ENCODE measurements around the gene KRTAP4-12. TPM values are rescaled to one million over a fixed set of nuclear protein-coding genes. Genes with fewer than 3 reads are reported as not detected.
"Not testable (repeated sequence)": the region's sequence is repeated elsewhere in the genome, so short reads cannot be mapped to it uniquely, and the experiment has no call there.

KRTAP4-12 gene
- polyA plus RNA-seq, result not detected

GRCh38 chr17:41123991-41124371 lies at the start of gene KRTAP4-12:
Gene KRTAP4-12 (minus strand): TSS chr17:41124182. CDS start chr17:41124122, 60 bp downstream.
- not testable (repeated sequence) for H3K9me3 Mint-ChIP-seq
- Mint-ChIP-seq H3K4me1 (peaks cover 7 to 43% of the 10 kb centered on the region in 2 donors), H3K4me3 (peak within 1 kb of the TSS in 1 of 5 donors; percentile 7)

GRCh38 chr17:41171886-41172285 lies 47.9 kb upstream of the KRTAP4-12 start:
- no peak overlapping the region for H3K4me3 Mint-ChIP-seq

More at GRCh38 chr17:41123991-41124371, at the start of gene KRTAP4-12:
- H3K36me3 Mint-ChIP-seq, H3K27ac Mint-ChIP-seq, DNase-seq: not testable (repeated sequence)
- H3K27me3 Mint-ChIP-seq (ENCODE audit: low read depth in 3 of 3), result peaks cover 8 to 22% (median 12%) of the 10 kb centered on the region in 3 donors

GRCh38 chr17:41168121-41168520 lies 44.1 kb upstream of the KRTAP4-12 start, which contains the start of gene KRTAP4-3:
Gene KRTAP4-3 (minus strand): TSS chr17:41168221. CDS start chr17:41168172, 49 bp downstream.
- H3K27ac Mint-ChIP-seq, result no peak within 1 kb of the TSS

More at GRCh38 chr17:41171886-41172285, 47.9 kb upstream of the KRTAP4-12 start:
- no peaks in the 10 kb centered on the region for H3K36me3 Mint-ChIP-seq
- H3K9me3 Mint-ChIP-seq, result no peaks in the 10 kb centered on the region
- H3K27ac Mint-ChIP-seq, result no peak overlapping the region
- peaks cover 2 to 5% (median 4%) of the 10 kb centered on the region in 3 donors for H3K27me3 Mint-ChIP-seq (ENCODE audit: low read depth in 3 of 3)
- DNase-seq, result no peak
- H3K4me1 Mint-ChIP-seq, result no peaks in the 10 kb centered on the region

GRCh38 chr17:41167561-41167960 lies 43.6 kb upstream of the KRTAP4-12 start:
- Mint-ChIP-seq H3K36me3 (no peaks in the 10 kb centered on the region), H3K27me3 (ENCODE audit: low read depth in 3 of 3) (peaks cover 3 to 7% (median 5%) of the 10 kb centered on the region in 3 donors), H3K4me3 (no peak overlapping the region), H3K4me1 (no peaks in the 10 kb centered on the region), H3K27ac (no peak overlapping the region), H3K9me3 (no peaks in the 10 kb centered on the region)
- DNase-seq, result no peak

More at GRCh38 chr17:41168121-41168520, 44.1 kb upstream of the KRTAP4-12 start, which contains the start of gene KRTAP4-3:
- no peak within 1 kb of the TSS for H3K4me3 Mint-ChIP-seq
- DNase-seq, result no peak
- no peaks in the 10 kb centered on the region for H3K36me3 Mint-ChIP-seq
- H3K9me3 Mint-ChIP-seq, result no peaks in the 10 kb centered on the region
- peaks cover 3 to 6% (median 5%) of the 10 kb centered on the region in 3 donors for H3K27me3 Mint-ChIP-seq (ENCODE audit: low read depth in 3 of 3)
- no peaks in the 10 kb centered on the region for H3K4me1 Mint-ChIP-seq

GRCh38 chr17:41163828-41164227 lies 39.8 kb upstream of the KRTAP4-12 start:
- H3K4me3 Mint-ChIP-seq, result no peak overlapping the region
- no peaks in the 10 kb centered on the region for H3K4me1 Mint-ChIP-seq
- H3K27me3 Mint-ChIP-seq (ENCODE audit: low read depth in 3 of 3), result peaks cover 8 to 11% (median 9%) of the 10 kb centered on the region in 3 donors
- DNase-seq, result no peak
- H3K27ac Mint-ChIP-seq, result no peak overlapping the region
- H3K36me3 Mint-ChIP-seq, result no peaks in the 10 kb centered on the region
- H3K9me3 Mint-ChIP-seq, result no peaks in the 10 kb centered on the region

GRCh38 chr17:41160648-41161047 lies 36.7 kb upstream of the KRTAP4-12 start, which contains the start of gene KRTAP4-4:
Gene KRTAP4-4 (minus strand): TSS chr17:41160748. CDS start chr17:41160691, 57 bp downstream.
- Mint-ChIP-seq H3K9me3 (no peaks in the 10 kb centered on the region), H3K4me3 (no peak within 1 kb of the TSS), H3K36me3 (no peaks in the 10 kb centered on the region), H3K27me3 (ENCODE audit: low read depth in 3 of 3) (peaks cover 4 to 12% (median 11%) of the 10 kb centered on the region in 3 donors), H3K27ac (no peak within 1 kb of the TSS), H3K4me1 (no peaks in the 10 kb centered on the region)
- no peak for DNase-seq

GRCh38 chr17:41160190-41160589 lies 36.2 kb upstream of the KRTAP4-12 start:
- H3K4me3 Mint-ChIP-seq, H3K4me1 Mint-ChIP-seq, DNase-seq, H3K36me3 Mint-ChIP-seq, H3K27ac Mint-ChIP-seq, H3K9me3 Mint-ChIP-seq: not testable (repeated sequence)
- H3K27me3 Mint-ChIP-seq (ENCODE audit: low read depth in 3 of 3), result peaks cover 4 to 13% (median 12%) of the 10 kb centered on the region in 3 donors

- Mint-ChIP-seq H3K4me3 (no peak overlapping the region), H3K4me1 (no peaks in the 10 kb centered on the region), H3K36me3 (no peaks in the 10 kb centered on the region), H3K27me3 (ENCODE audit: low read depth in 3 of 3) (peaks cover 2 to 12% (median 4%) of the 10 kb centered on the region in 3 donors), H3K9me3 (no peaks in the 10 kb centered on the region), H3K27ac (no peak overlapping the region)
- no peak for DNase-seq
Measured at GRCh38 chr17:41153856-41154255, 29.9 kb upstream of the KRTAP4-12 start.

GRCh38 chr17:41151525-41151924 lies 27.5 kb upstream of the KRTAP4-12 start:
- Mint-ChIP-seq H3K9me3 (no peaks in the 10 kb centered on the region), H3K36me3 (no peaks in the 10 kb centered on the region), H3K27ac (no peak overlapping the region), H3K4me3 (no peak overlapping the region), H3K4me1 (no peaks in the 10 kb centered on the region), H3K27me3 (ENCODE audit: low read depth in 3 of 3) (peaks cover 0 to 10% (median 3%) of the 10 kb centered on the region in 3 donors)
- DNase-seq, result no peak

GRCh38 chr17:41150026-41150425 lies 26.0 kb upstream of the KRTAP4-12 start:
- H3K27me3 Mint-ChIP-seq (ENCODE audit: low read depth in 3 of 3), result peaks cover 0 to 6% (median 3%) of the 10 kb centered on the region in 3 donors
- no peak overlapping the region for H3K27ac Mint-ChIP-seq
- DNase-seq, result no peak
- no peak overlapping the region for H3K4me3 Mint-ChIP-seq
- H3K36me3 Mint-ChIP-seq, result no peaks in the 10 kb centered on the region
- no peaks in the 10 kb centered on the region for H3K4me1 Mint-ChIP-seq
- H3K9me3 Mint-ChIP-seq, result peaks cover 0 to 1% (median 0%) of the 10 kb centered on the region in 6 donors

- no peak for DNase-seq
- Mint-ChIP-seq H3K27me3 (ENCODE audit: low read depth in 3 of 3) (peaks cover 0 to 6% (median 3%) of the 10 kb centered on the region in 3 donors), H3K4me3 (no peak within 1 kb of the TSS), H3K9me3 (peaks cover 0 to 2% (median 0%) of the 10 kb centered on the region in 6 donors), H3K27ac (no peak within 1 kb of the TSS), H3K36me3 (no peaks in the 10 kb centered on the region), H3K4me1 (no peaks in the 10 kb centered on the region)
Measured at GRCh38 chr17:41149652-41149985, 25.6 kb upstream of the KRTAP4-12 start, which contains the start of gene KRTAP4-5. Gene KRTAP4-5 (minus strand): TSS chr17:41149825. CDS start chr17:41149767, 58 bp downstream.

GRCh38 chr17:41148971-41149651 lies 25.1 kb upstream of the KRTAP4-12 start:
- not testable (repeated sequence) for H3K4me1 Mint-ChIP-seq; H3K4me3 Mint-ChIP-seq; H3K27ac Mint-ChIP-seq; DNase-seq; H3K36me3 Mint-ChIP-seq; H3K9me3 Mint-ChIP-seq; H3K27me3 Mint-ChIP-seq (ENCODE audit: low read depth in 3 of 3)

GRCh38 chr17:41147531-41148204 lies 23.7 kb upstream of the KRTAP4-12 start:
- Mint-ChIP-seq H3K27me3 (ENCODE audit: low read depth in 3 of 3) (peaks cover 0 to 6% (median 1%) of the 10 kb centered on the region in 3 donors), H3K36me3 (peaks cover 0 to 7% (median 5%) of the 10 kb centered on the region in 3 donors), H3K27ac (no peak overlapping the region), H3K9me3 (peaks cover 6 to 10% (median 7%) of the 10 kb centered on the region in 6 donors), H3K4me1 (no peaks in the 10 kb centered on the region), H3K4me3 (no peak overlapping the region)
- no peak for DNase-seq

- no peak overlapping the region for H3K4me3 Mint-ChIP-seq
Measured at GRCh38 chr17:41145261-41145660, 21.3 kb upstream of the KRTAP4-12 start.

More at GRCh38 chr17:41145261-41145660, 21.3 kb upstream of the KRTAP4-12 start:
- Mint-ChIP-seq H3K27me3 (ENCODE audit: low read depth in 3 of 3) (peaks cover 0 to 10% (median 1%) of the 10 kb centered on the region in 3 donors), H3K36me3 (peaks cover 0 to 7% (median 5%) of the 10 kb centered on the region in 3 donors), H3K4me1 (no peaks in the 10 kb centered on the region), H3K9me3 (peaks cover 6 to 22% (median 11%) of the 10 kb centered on the region in 6 donors), H3K27ac (no peak overlapping the region)
- DNase-seq, result no peak

Measured in immature natural killer cell (primary cell).